NB4 (cell line): Measurements from ENCODE around the gene ARHGAP15.

Source experiments
- DNase-seq: peaks from one replicate; pipeline ENCODE4 v3.0.0; 2010; ENCODE audit warnings: low read depth
- H3K4me3 ChIP-seq: one replicate; pipeline ENCODE4 v1.5.1; 2011; ENCODE audit warnings: mild to moderate bottlenecking, low read depth, low read length, moderate library complexity
- MYC ChIP-seq: IDR thresholded peaks from 2 replicates; pipeline ENCODE4 v1.6.1; 2011; ENCODE audit warnings: low read depth, low read length
- POLR2A ChIP-seq: IDR thresholded peaks from 2 replicates; pipeline ENCODE4 v1.6.1; 2011; ENCODE audit warnings: mild to moderate bottlenecking; ENCODE audit not compliant: insufficient read length; ENCODE audit errors: extremely low read depth
- TF ChIP-seq, protein P1 (sequence below): IDR thresholded peaks from 2 replicates; pipeline ENCODE4 v1.6.1; 2011; ENCODE audit warnings: low read depth, low read length
- TF ChIP-seq, protein P2 (sequence below): IDR thresholded peaks from one replicate; pipeline ENCODE4 v1.5.1; 2012; ENCODE audit warnings: low read depth, low read length

ARHGAP15 gene

DNA sequence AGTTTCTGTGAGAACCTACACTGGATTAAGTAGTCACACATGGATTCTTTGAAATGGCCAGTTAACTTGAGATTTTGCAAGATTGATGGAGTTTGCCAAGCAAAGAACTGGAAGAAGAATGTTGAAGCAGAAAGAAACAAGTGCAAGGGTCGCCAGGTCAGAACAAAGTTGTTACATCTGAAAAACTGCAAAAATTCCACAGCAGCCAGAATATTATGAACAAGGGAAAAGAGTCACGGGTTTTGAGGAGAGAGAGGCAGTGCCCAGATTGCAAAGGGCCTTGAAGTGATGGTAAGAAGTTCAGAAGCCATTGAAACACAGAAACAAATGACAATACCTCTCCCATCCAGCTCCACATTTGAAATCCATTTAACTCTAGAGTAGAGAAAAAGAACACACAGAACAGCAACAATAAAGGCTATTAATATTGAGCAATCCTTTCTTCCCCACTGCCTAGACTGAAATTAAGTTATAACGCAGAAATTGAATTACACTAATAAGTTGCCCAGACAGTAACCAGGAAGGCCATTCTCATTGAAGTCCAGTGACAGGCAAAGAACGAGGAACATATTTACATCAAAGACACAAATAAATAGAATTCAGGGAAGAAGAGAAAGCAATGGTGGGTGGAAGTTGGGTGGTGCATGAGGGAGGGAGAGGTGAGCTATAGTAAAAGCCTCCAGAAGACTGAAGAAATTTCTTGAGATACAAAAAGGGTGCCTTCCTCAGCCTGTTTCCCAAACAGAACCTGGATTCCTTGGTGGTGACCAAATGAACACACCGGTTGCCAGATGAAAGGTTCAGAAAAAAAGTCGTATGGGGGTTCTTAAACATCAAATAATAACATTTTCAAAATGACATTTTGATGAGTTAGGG is 80.6 kb downstream of the ARHGAP15 start:
- no peak overlapping the region for H3K4me3 ChIP-seq
- no peak for TF ChIP-seq POLR2A
- TF ChIP-seq MYC, result no peak
- TF ChIP-seq, protein P1, sequence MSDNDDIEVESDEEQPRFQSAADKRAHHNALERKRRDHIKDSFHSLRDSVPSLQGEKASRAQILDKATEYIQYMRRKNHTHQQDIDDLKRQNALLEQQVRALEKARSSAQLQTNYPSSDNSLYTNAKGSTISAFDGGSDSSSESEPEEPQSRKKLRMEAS, result no peak
- TF ChIP-seq, protein P2, sequence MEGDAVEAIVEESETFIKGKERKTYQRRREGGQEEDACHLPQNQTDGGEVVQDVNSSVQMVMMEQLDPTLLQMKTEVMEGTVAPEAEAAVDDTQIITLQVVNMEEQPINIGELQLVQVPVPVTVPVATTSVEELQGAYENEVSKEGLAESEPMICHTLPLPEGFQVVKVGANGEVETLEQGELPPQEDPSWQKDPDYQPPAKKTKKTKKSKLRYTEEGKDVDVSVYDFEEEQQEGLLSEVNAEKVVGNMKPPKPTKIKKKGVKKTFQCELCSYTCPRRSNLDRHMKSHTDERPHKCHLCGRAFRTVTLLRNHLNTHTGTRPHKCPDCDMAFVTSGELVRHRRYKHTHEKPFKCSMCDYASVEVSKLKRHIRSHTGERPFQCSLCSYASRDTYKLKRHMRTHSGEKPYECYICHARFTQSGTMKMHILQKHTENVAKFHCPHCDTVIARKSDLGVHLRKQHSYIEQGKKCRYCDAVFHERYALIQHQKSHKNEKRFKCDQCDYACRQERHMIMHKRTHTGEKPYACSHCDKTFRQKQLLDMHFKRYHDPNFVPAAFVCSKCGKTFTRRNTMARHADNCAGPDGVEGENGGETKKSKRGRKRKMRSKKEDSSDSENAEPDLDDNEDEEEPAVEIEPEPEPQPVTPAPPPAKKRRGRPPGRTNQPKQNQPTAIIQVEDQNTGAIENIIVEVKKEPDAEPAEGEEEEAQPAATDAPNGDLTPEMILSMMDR, result no peak
- no peak for DNase-seq

DNA sequence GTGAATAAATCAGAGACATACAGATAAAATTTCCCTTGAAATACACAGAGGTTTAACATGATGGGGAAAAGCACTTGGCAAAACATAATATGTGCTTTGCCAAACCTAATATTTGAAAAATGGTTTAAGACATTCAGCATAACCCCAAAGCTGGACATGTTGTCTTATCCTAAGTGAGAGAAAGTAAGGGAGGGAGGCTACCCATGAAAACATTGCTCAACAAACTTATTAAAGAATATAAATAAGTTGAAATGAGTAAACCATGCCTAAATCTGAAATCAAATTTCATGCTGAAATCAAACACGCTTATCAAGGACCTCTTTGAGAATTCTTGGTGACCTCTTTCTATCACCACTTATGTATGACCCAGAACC is 81.2 kb downstream of the ARHGAP15 start:
- no peak overlapping the region for H3K4me3 ChIP-seq
- DNase-seq, result no peak
- TF ChIP-seq, protein P2, result no peak
- TF ChIP-seq POLR2A (no peak), MYC (no peak)
- TF ChIP-seq, protein P1, result no peak

DNA sequence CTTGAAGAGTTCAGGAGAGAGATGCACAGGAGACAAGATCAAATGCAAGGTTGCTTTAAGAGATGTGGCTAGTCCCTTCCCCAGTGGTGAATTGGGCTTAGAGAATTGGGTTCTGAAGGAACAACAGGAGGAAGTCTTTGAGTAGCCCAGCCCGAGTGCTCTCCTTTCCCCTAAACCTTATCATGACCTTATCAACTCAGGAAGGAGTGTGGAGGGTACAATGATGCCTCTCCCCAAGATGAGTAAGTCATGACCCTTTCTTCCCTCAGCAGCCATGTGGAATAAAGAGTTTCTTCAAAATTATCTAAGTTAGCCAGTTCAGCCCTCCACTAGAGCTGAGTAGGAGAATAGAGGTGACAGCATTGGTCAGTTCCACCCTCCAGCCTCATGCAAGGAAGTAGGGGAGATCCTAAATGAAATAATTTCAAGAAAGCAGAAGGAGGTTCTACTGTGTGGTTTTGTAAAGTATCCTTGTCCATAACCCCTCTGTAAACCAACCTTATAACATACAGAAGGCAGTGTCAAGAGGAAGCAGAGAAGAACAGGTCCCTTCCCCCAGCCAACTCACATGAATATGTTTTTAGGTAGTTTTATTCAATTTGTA is 88.4 kb downstream of the ARHGAP15 start:
- DNase-seq, result peak; percentile 68
- TF ChIP-seq MYC, result peak; percentile 48; the same call in 1 of the 2 replicates
- no peak for TF ChIP-seq POLR2A

DNA sequence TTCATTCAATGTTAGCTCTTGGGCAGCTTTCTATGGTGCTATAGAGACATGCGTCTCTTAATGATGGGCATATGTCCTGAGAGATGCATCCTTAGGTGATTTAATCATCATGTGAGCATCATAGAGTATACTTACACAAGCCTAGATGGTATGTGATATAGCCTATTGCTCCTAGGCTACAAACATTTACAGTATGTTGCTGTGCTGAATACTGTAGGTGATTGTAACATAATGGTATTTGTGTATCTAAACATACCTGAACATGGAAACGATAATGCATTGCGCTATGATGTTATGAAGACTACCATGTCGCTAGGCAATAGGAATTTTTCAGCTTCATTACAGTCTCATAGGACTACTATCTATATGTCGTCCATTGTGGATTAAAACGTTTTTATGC is 89.4 kb downstream of the ARHGAP15 start:
- TF ChIP-seq, protein P1, result no peak
- no peak for TF ChIP-seq MYC
- TF ChIP-seq, protein P2, result no peak
- no peak for TF ChIP-seq POLR2A
- no peak overlapping the region for H3K4me3 ChIP-seq
- no peak for DNase-seq

More for the DNA sequence above, 88.4 kb downstream of the ARHGAP15 start:
- no peak overlapping the region for H3K4me3 ChIP-seq

DNA sequence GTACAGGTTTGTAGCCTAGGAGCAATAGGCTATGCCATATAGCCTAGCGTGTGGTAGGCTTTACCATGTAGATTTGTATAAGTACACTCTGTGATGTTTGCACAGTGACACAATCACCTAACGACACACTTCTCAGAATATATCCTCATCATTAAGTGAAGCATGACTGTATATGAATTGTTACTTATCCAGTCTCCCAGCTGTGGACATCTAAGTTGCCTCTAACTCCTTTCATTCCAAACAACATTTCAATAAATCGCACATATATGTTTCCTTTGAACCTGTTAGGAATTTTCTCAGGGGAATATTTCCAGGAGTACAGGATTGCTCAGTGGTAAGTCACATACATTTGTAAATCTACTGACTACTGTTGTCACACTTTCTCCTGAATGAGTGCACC is 90.0 kb downstream of the ARHGAP15 start:
- TF ChIP-seq MYC (no peak), POLR2A (no peak)
- TF ChIP-seq, protein P2, result no peak
- TF ChIP-seq, protein P1, result no peak
- H3K4me3 ChIP-seq, result no peak overlapping the region
- no peak for DNase-seq

DNA sequence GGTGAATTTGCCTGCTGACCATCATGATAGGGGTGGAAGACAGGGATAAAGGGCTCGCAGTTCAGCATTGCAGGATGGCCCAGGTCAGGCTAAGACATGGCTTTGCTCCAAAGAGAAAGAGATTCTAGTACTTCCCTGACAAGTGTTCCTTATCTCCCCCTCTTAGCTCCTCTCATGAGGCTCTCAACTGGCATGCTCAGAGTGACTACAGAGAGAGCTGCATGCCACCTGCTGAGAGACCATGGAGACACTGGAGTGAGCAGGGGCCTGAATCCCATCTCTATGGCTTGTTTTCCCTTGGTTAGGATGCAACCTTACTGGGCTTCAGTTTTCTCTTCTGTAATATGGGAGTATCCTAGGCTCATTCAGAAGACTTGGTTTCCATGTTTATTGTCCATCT is 94.3 kb downstream of the ARHGAP15 start:
- H3K4me3 ChIP-seq, result no peak overlapping the region
- no peak for DNase-seq
- TF ChIP-seq, protein P2, result no peak
- TF ChIP-seq, protein P1, result no peak
- TF ChIP-seq POLR2A (no peak), MYC (no peak)
